NCI-H1092 treated with DMSO at 0.1 percent for 48 hours (cell line): ENCODE results near the gene SH3YL1.

ENCODE experiments used
- DNase-seq: peaks from one replicate; lab custom pipeline; 2025; lab: John Stamatoyannopoulos, UW

Gene SH3YL1

GRCh38 chr2:281381-281780 is 17.5 kb upstream of the SH3YL1 start:
- DNase-seq: no peak

GRCh38 chr2:280650-281110 is 16.8 kb upstream of the SH3YL1 start:
- DNase-seq: no peak

GRCh38 chr2:279956-280649 is 16.3 kb upstream of the SH3YL1 start:
- no peak for DNase-seq

- DNase-seq: no peak
Measured at GRCh38 chr2:279366-279765, 15.5 kb upstream of the SH3YL1 start.

- no peak for DNase-seq
Measured at GRCh38 chr2:278927-279320, 15.1 kb upstream of the SH3YL1 start.

GRCh38 chr2:278312-278926 is 14.6 kb upstream of the SH3YL1 start:
- DNase-seq: no peak

- DNase-seq: no peak
Measured at GRCh38 chr2:275466-275865, 11.6 kb upstream of the SH3YL1 start.

- no peak for DNase-seq
Measured at GRCh38 chr2:274503-274902, 10.7 kb upstream of the SH3YL1 start.

- no peak for DNase-seq
Measured at GRCh38 chr2:273333-273732, 9.5 kb upstream of the SH3YL1 start.

- DNase-seq: no peak
Measured at GRCh38 chr2:271917-272316, 8.1 kb upstream of the SH3YL1 start.

- no peak for DNase-seq
Measured at GRCh38 chr2:270861-271260, 7.0 kb upstream of the SH3YL1 start.

- no peak for DNase-seq
Measured at GRCh38 chr2:269356-270030, 5.7 kb upstream of the SH3YL1 start.

GRCh38 chr2:268323-268722 is 4.5 kb upstream of the SH3YL1 start:
- DNase-seq: no peak

- peak; percentile 87 for DNase-seq
Measured at GRCh38 chr2:264493-265468, 949 bp upstream of the SH3YL1 start, which contains the start of gene ACP1. Gene ACP1 (plus strand): TSS chr2:264947. CDS start chr2:264965, 18 bp downstream.

GRCh38 chr2:263022-263738 is 652 bp downstream of the SH3YL1 start:
- DNase-seq: no peak

- DNase-seq: no peak
Measured at GRCh38 chr2:262117-262516, 1.7 kb downstream of the SH3YL1 start.

GRCh38 chr2:260507-261161 is 3.2 kb downstream of the SH3YL1 start:
- no peak for DNase-seq

GRCh38 chr2:259789-260331 is 4.0 kb downstream of the SH3YL1 start:
- no peak for DNase-seq

GRCh38 chr2:258933-259332 is 4.9 kb downstream of the SH3YL1 start:
- DNase-seq: no peak

GRCh38 chr2:257842-258241 is 6.0 kb downstream of the SH3YL1 start:
- DNase-seq: no peak

- no peak for DNase-seq
Measured at GRCh38 chr2:257429-257828, 6.4 kb downstream of the SH3YL1 start.
